Tibial nerve (tissue), 4 donors: ENCODE measurements around the gene TET2.

Experiments
- EP300 ChIP-seq, 2 donors: sonication (generic); formaldehyde crosslinking; IDR thresholded peaks; one replicate each; pipeline ENCODE4 v1.6.1; 2017; ENCODE audit warnings: antibody characterized with exemption in 2 of 2, mild to moderate bottlenecking in 1 of 2
- TF ChIP-seq, protein P1 (sequence below), 5 experiments: fragments of 200-600 bp in 3 of 5; fragments of 450-650 bp in 2 of 5; sonication (generic) in 3 of 5; IDR thresholded peaks; one replicate each; pipeline ENCODE4 v1.5.1; 2016 to 2019; ENCODE audit warnings: antibody characterized with exemption in 5 of 5, mild to moderate bottlenecking in 3 of 5, moderate library complexity in 2 of 5

DNA sequence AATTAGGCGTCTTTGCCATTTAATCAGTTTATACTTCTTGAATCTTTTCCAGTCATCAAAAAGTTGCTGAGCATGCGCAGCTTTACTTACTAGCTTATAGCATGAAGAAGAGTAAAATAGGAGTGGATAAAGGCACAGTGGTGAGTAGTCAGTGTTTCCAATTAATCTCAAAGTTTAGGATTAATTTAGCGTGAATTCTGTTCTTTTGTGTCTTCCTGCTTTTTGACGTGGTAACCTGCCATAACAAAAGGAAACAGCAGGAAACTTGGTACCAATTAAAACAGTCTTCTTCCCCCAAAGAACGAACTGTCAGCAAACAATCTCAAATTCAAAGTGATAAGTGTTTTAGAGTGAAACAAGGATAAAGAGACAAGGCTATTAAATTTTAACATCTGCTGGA lies 61.9 kb downstream of the TET2 start:
- no peak for TF ChIP-seq EP300 (IDR thresholded peaks at IDR 0.05)
- TF ChIP-seq, protein P1, sequence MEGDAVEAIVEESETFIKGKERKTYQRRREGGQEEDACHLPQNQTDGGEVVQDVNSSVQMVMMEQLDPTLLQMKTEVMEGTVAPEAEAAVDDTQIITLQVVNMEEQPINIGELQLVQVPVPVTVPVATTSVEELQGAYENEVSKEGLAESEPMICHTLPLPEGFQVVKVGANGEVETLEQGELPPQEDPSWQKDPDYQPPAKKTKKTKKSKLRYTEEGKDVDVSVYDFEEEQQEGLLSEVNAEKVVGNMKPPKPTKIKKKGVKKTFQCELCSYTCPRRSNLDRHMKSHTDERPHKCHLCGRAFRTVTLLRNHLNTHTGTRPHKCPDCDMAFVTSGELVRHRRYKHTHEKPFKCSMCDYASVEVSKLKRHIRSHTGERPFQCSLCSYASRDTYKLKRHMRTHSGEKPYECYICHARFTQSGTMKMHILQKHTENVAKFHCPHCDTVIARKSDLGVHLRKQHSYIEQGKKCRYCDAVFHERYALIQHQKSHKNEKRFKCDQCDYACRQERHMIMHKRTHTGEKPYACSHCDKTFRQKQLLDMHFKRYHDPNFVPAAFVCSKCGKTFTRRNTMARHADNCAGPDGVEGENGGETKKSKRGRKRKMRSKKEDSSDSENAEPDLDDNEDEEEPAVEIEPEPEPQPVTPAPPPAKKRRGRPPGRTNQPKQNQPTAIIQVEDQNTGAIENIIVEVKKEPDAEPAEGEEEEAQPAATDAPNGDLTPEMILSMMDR (IDR thresholded peaks at IDR 0.05): no peak
